ENCODE results near the gene PM20D2.

Gene PM20D2

DNA sequence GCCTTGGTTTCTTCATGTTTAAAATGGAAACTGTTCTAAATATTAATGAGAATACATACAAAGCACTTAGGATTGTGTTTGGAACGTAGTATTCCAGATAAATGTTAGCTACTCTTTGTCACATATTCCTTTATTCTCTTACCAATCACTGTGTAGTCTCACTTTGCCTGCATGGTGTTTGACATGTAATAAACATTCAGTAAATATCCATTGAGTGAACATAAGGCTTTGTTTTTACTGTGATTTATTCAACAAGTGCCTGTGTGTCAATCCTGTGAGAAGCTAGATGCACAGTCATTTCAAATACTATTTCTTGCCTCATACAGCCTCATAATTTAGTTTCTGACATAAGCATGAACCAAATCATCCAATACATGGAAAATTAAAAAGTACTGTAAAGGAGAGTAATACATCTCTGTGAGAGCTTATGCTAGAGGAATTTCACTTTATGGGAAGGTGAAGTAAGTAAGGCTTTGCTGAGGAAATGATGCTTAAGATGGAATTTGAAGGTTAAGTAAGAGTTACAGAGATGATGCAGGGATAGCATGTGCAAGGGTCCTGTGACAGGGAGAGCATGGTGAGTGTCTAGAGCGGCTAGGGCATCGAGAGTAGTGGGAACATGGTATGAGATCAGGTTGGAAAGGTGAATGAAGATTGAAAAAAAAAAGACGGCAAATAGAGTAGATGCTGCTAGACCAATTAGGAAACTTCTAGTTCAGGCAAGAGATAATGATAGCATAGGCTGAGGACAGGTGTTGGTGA is 14.7 kb downstream of the PM20D2 start:
- TF ChIP-seq, protein P1, sequence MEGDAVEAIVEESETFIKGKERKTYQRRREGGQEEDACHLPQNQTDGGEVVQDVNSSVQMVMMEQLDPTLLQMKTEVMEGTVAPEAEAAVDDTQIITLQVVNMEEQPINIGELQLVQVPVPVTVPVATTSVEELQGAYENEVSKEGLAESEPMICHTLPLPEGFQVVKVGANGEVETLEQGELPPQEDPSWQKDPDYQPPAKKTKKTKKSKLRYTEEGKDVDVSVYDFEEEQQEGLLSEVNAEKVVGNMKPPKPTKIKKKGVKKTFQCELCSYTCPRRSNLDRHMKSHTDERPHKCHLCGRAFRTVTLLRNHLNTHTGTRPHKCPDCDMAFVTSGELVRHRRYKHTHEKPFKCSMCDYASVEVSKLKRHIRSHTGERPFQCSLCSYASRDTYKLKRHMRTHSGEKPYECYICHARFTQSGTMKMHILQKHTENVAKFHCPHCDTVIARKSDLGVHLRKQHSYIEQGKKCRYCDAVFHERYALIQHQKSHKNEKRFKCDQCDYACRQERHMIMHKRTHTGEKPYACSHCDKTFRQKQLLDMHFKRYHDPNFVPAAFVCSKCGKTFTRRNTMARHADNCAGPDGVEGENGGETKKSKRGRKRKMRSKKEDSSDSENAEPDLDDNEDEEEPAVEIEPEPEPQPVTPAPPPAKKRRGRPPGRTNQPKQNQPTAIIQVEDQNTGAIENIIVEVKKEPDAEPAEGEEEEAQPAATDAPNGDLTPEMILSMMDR (IDR thresholded peaks at IDR 0.05; ENCODE audit: borderline replicate concordance, control extremely low read depth, extremely low read depth, insufficient read depth, missing control alignments), result no peak
- in situ Hi-C loops (cut with MboI; ENCODE audit: low sequenced_read_pairs, unreplicated experiment), result no loop called here
- DNase-seq (ENCODE audit: low spot score), result no peak

DNA sequence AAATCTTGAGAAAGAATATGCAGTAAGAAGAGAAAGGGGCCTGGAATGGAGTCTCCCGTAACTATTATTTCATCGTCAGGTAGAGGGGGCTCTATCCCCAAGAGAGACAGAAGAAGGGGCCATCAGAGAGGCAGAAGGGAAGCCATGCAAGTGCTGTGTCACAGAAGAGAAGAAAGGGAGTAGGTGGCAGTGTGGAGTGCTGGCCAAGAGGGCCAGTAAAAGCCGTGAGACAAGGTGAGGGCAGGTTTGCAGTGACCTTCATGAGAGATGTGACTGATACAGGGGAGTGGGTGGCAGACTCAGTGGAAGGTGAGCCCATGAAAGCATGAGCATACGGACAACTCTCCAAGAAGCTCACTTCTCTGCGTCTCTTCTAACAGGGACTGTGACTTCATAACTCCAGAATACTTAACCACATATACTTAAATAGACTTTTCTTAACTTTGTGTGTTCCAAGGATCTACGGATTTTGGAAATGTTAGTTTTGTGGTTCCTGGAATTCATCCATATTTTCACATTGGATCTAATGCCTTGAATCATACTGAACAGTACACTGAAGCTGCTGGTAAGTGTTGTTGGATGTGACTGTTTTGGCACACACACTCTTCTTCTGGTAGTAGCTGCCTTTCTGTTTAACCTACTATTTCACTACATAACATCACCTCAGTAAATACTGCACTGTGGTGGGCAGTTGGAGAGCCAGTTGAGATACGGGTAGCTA is 15.6 kb downstream of the PM20D2 start:
- DNase-seq (ENCODE audit: low spot score), result no peak
- in situ Hi-C loops (cut with MboI; ENCODE audit: low sequenced_read_pairs, unreplicated experiment), result no loop called here

DNA sequence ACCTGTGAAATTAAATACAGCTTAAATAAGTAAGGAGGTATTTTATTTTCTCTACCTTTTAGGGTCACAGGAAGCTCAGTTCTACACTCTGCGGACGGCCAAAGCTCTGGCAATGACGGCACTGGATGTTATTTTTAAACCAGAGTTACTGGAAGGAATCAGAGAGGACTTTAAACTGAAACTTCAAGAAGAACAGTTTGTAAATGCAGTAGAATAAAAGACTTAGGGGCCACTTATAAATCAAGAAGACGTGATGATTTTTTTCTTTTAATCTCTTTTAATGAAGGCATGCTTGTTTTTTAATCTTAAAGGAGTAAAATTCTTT is 16.2 kb downstream of the PM20D2 start:
- in situ Hi-C loops (cut with MboI; ENCODE audit: low sequenced_read_pairs, unreplicated experiment), result no loop called here
- DNase-seq (ENCODE audit: low spot score), result no peak
- TF ChIP-seq, protein P1 (IDR thresholded peaks at IDR 0.05; ENCODE audit: borderline replicate concordance, control extremely low read depth, extremely low read depth, insufficient read depth, missing control alignments), result no peak

More for the DNA sequence above, 15.6 kb downstream of the PM20D2 start:
- TF ChIP-seq, protein P1 (IDR thresholded peaks at IDR 0.05; ENCODE audit: borderline replicate concordance, control extremely low read depth, extremely low read depth, insufficient read depth, missing control alignments), result no peak

DNA sequence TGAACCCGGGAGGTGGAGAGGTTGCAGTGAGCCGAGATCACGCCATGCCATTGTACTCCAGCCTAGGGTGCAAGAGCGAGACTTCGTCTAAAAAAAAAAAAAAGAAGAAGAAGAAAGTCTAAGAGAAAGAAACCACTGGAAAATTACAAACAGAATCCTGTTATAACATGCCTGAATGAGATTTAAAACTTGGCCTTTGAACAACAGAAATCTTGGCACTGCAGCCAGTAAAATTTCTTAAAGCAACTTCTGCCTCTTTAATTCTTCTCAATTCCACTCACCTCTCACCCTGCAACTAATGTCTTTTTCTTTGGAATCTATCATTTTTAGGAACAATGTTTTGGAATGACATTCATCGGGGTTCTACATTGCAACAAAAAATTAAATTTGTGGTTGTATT is 26.3 kb downstream of the PM20D2 start:
- in situ Hi-C loops (cut with MboI; ENCODE audit: low sequenced_read_pairs, unreplicated experiment), result no loop called here
- DNase-seq (ENCODE audit: low spot score), result no peak
- TF ChIP-seq, protein P1 (IDR thresholded peaks at IDR 0.05; ENCODE audit: borderline replicate concordance, control extremely low read depth, extremely low read depth, insufficient read depth, missing control alignments), result no peak

DNA sequence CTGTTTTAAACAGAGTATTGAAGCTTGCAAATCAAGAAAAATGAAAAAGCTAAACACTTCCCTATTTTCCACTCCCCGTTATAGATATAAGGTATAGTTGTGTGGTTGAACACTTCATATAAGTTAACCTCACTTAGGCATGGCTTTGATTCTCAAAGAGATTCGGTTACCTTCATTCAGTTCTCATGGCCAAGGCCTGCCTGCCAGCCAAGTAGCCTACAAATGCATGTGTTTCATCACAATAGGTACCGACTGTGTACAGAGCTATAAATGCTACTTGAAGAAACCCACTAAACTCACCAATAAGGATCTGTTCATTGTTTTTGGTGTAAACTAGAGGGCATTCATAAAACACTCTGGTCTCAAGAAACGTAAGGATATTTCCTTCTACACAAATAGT is 27.8 kb downstream of the PM20D2 start:
- TF ChIP-seq, protein P1 (IDR thresholded peaks at IDR 0.05; ENCODE audit: borderline replicate concordance, control extremely low read depth, extremely low read depth, insufficient read depth, missing control alignments), result no peak
- in situ Hi-C loops (cut with MboI; ENCODE audit: low sequenced_read_pairs, unreplicated experiment), result no loop called here

DNA sequence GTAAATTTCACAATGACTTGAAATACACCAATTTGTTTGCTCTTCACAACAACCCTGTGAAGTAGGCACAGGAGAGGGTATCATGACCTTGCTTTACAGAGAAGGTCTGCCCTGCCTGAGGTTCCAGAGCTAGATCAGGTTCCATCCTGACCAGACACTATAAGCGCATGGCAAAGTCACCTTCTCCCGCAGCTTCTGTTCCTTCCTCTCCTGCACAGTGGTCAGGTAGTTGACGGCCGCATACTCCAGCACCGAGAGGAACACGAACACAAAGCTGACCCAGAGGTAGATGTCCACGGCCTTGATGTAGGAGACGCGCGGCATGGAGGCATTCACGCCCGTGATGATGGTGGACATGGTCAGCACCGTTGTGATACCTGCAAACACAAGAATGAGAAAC is 34.3 kb downstream of the PM20D2 start:
- TF ChIP-seq, protein P1 (IDR thresholded peaks at IDR 0.05; ENCODE audit: borderline replicate concordance, control extremely low read depth, extremely low read depth, insufficient read depth, missing control alignments), result no peak
- DNase-seq (ENCODE audit: low spot score), result no peak
- in situ Hi-C loops (cut with MboI; ENCODE audit: low sequenced_read_pairs, unreplicated experiment), result no loop called here

More for the DNA sequence above, 27.8 kb downstream of the PM20D2 start:
- no peak for DNase-seq (ENCODE audit: low spot score)
